Measurements from ENCODE around the gene DLG2.
A peak's percentile ranks its signal among the peaks of the same experiment; 100 is the strongest.
"Not testable (repeated sequence)": the region's sequence is repeated elsewhere in the genome, so short reads cannot be mapped to it uniquely, and the experiment has no call there.

DLG2 gene

DNA sequence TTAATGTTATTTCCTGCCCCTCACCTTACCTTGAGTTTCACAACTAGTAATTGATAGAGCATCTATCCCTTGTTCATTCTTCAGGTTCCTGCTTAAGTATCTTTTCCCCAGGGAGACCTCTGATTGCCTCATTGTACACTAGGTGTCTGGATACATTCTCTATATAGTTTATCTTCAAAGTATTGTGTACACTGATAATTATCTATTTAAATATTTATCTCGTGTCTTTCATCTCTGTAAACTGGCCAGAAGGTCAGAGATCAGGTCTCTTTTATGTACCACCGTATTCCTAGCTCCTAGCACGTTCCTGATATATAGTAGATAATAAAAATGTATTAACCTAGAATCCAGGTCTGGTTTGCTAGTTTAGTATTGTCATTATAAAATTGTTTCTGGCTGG, 7.6 kb upstream of the DLG2 start:
- no peak for DNase-seq

GRCh38 chr11:85628771-85629341, 1.7 kb upstream of the DLG2 start:
- no peak for DNase-seq

GRCh38 chr11:85627998-85628770, 1.0 kb upstream of the DLG2 start, which contains the start of gene TMEM126B:
TSS of gene TMEM126B (plus strand) at chr11:85628593. CDS start at chr11:85628608, 15 bp downstream.
- DNase-seq: peak; percentile 98

- no peak for DNase-seq
Measured at GRCh38 chr11:85626496-85626895, 648 bp downstream of the DLG2 start.

DNA sequence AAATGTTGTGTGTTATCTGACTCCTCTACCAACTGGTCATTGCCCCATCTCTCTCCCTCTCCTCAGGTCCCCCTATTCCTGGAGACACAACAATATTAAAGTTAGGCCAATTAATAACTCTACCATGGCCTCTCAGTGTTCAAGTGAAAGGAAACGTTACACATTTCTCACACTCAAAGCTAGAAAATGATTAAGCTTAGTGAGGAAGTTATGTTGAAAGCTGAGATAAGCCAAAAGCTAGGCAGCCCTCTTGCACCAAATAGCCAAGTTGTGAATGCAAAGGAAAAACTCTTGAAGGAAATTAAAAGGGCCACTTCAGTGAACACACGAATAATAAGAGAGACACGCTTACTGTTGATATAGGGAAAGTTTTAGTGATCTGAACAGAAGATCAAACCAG, 6.9 kb downstream of the DLG2 start:
- DNase-seq: no peak

- DNase-seq: no peak
Measured at GRCh38 chr11:85619499-85619898, 7.6 kb downstream of the DLG2 start.

DNA sequence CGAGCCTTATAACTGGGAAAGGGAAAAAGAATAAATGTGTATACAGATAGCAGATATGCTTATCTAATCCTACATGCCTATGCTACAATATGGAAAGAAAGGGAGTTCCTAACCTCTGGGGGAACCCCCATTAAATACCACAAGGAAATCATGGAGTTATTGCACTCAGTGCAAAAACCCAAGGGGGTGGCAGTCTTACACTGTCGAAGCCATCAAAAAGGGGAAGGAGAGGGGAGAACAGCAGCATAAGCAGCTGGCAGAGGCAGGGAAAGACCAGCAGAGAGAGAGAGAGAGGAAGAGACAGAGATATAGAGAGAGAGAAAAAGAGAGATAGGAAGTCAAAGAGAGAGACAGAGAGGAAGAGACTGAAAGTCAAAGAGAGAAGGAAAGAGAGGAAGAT, 15.5 kb downstream of the DLG2 start:
- not testable (repeated sequence) for DNase-seq

DNA sequence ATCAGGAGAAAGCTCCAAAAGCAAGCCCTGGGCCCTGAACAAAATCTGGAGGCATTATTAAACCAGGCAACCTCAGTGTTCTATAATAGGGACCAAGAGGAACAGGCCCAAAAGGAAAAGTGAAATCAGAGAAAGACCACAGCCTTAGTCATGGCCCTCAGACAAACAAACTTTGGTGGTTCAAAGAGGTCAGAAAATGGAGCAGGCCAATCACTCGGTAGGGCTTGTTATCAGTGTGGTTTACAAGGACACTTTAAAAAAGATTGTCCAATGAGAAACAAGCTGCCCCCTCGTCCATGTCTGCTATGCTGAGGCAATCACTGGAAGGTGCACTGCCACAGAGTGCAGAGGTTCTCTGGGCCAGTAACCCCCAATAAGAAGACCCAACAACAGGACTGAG, 17.9 kb downstream of the DLG2 start:
- not testable (repeated sequence) for DNase-seq

DNA sequence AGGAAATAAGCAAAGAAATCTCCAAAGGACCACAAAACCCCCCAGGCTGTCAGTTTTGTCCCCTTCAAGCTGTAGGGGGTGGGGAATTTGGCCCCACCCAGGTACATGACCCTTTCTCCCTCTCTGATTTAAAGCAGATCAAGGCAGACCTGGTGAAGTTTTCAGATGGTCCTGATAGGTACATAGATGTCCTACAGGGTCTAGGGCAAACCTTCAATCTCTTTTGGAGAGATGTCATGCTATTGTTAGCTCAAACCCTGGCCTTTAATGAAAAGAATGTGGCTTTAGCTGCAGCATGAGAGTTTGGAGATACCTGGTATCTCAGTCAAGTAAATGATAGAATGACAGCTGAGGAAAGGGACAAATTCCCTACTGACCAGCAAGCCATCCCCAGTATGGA, 18.5 kb downstream of the DLG2 start:
- DNase-seq: not testable (repeated sequence)

DNA sequence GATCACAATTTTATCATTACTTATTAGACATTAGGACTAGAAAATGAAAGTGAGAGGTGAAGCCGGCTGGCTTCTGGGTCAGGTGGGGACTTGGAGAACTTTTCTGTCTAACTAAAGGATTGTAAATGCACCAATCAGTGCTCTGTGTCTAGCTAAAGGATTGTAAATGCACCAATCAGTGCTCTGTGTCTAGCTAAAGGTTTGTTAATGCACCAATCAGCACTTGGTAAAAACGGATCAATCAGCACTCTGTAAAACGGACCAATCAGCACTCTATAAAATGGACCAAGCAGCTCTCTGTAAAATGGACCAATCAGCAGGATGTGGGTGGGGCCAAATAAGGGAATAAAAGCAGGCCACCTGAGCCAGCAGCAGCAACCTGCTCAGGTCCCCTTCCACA, 20.9 kb downstream of the DLG2 start:
- DNase-seq: not testable (repeated sequence)

DNA sequence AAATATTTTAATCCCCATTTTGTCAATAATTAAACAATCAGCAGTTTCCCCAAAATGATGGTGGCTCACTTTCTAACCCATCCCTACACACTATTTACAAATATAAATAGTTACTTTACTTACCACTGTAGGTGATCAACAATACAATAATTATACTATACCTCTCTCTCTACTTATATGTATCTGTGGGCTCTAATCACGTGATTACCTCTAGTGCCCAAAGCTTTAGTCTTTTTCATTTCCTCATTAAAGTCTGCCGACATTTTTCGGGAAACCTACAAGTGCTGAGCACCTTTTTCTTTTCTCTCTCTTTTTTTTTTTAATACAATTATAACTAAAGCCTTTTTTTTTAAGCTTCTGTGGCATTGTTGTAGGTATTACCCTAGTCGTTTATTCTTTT, 23.9 kb downstream of the DLG2 start:
- DNase-seq: no peak

DNA sequence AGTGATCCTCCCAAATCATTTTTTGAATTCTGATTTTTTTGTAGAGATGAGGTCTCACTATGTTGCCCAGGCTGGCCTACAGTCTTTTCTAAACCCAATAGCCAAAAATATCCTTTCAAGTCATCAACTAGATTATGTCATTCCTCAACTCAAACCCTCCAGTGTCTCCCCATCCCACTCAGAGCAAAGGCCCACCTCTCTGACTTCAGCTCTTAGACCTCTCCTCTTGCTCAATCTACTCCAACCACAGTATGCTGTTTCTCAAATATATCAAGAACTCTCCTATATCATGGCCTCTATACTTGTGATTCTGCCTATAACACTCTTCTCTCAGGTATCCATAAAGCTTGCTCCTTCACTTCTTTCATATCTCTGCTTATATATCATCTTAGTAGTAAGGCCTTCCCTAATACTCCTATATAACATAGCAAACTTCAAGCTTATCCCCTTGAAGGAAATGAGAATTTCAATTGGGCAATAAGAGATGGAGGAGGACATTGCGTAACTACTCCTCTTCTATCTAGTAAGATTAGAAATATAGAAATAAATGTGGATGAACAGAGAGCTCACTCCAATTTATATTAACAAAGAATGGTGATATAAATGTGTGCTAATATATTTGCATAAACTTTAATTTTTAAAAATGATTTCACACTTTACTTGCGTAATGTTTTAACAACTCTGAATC, 24.5 kb downstream of the DLG2 start:
- DNase-seq: peak; percentile 51

DNA sequence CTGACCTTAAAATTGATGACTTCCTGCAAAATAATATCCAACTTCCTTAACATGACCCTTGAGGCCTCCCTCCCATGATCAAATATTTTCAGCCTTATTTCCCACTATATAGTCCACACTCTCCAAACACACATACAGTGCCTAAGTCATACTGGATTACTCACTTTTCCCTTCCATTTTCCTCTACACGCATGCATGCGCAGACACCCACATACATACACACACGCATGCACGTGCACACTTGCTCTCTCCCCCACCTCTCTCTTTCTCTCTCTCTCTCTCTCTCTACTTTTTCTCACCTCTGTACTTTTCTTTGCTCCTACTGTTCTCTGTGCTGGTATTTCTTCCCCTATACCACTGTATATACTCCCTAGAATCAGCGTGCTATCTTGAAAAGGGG, 28.1 kb downstream of the DLG2 start:
- DNase-seq: no peak

DNA sequence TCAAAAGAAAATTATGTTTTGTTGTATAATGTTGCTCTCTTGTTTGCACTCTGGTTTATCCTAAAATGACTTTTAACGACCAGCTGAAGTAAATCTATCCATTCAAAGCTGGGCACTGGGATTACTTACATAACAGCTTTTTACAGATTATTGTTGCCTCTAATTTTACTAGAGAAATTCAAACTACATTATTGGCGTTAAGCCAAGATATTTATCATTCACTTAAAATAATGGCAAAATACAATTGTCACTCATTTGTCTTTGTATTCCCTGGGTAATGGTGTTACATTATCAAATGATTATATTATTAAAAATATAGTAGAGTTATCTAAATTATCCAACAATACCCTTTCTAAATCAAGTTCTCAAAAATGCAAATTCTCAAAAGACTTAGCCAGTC, 30.3 kb downstream of the DLG2 start:
- DNase-seq: no peak

- peak; percentile 9 for DNase-seq
Measured at GRCh38 chr11:85595285-85595884, 31.8 kb downstream of the DLG2 start.

- DNase-seq: no peak
Measured at GRCh38 chr11:85590848-85591483, 36.2 kb downstream of the DLG2 start.

DNA sequence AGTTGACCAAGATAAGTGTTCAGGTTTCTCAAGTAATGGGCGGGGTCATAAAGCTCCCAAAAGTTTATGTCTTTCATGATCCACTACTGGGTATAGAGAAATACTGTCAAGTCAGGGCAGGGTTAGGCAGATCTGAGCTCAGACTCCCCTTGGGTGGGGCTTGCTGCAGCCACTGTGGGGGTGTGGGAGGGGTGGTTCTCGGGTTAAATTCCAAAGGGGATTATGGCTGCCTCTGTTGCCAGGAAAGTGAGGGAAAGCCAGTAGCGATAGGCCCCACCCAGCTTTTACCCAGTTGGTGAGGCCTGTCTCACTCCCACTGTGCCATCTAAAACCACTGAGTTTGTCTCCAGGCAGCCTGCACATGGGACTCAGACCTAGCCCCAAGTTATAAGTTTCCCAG, 37.8 kb downstream of the DLG2 start:
- no peak for DNase-seq

DNA sequence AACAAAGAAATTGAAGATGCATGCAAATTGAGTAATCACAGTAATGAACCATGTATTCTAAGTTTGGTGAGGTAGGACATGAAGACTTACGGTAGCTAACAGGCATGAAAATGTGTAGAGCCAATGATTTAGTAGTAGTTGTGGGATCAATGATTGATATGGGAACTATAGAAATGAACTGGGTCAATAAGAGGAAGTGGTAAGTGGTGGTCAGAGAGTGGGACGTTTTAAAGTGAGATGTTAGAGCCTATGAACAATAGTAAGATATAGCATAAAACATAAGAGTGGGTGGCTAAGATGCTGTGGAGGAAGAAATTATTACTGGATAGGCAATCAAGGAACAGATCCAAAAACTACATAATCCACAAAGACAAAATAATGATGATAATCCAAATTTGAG, 45.0 kb downstream of the DLG2 start:
- DNase-seq: no peak

GRCh38 chr11:85575388-85575787, 51.8 kb downstream of the DLG2 start:
- DNase-seq: no peak

- DNase-seq: no peak
Measured at GRCh38 chr11:85572056-85572455, 55.1 kb downstream of the DLG2 start.

DNA sequence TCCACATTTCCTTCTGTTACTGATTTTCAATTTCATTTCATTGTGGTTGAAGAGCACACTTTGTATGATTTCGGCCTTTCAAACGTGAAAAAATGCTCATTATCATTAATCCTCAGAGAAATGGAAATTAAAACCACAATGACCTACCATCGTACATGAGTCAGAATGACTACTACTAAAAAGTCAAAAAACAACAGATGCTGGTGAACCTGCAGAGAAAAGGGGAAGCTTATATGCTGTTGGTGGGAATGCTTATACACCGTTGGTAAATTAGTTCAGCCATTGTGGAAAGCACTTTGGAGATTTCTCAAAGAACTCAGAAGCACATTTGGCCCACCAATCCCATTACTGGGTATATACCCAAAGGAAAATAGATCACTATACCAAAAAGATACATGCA, 57.6 kb downstream of the DLG2 start:
- DNase-seq: no peak

DNA sequence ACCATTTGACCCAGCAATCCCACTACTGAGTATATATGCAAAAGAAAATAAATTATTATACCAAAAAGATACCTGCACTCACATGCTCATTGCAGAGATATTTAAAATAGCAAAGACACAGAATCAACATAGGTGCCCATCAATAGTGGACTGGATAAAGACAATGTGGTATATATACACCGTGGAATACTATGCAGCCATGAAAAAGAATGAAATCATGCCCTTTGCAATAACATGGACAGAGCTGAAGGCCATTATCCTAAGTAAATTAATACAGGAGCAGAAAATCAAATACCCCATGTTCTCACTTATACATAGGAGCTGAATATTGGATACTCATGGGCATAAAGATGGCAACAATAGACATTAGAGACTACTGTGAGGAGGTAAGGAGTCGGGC, 68.7 kb downstream of the DLG2 start:
- no peak for DNase-seq

- DNase-seq: no peak
Measured at GRCh38 chr11:85551881-85552280, 75.3 kb downstream of the DLG2 start.
